Upper lobe of left lung (tissue), 6 donors: Measurements from ENCODE around the gene AACS. TPM values are rescaled to one million over a fixed set of nuclear protein-coding genes. Genes with fewer than 3 reads are reported as not detected.

Experiments used
- ATAC-seq, 2 donors: fragments of 200-7000 bp; cut with Tn5 transposase; one replicate each; pipeline ENCODE4 v1.9.1; 2022; ENCODE audit warnings: mild to moderate bottlenecking in 2 of 2, moderate library complexity in 2 of 2; ENCODE audit not compliant: low FRiP score in 2 of 2
- DNase-seq, 2 donors: peaks; one replicate each; pipeline ENCODE4 v3.0.0-alpha.2; 2019 to 2020
- H3K27ac ChIP-seq, 4 donors: fragments of 200-600 bp; sonication (generic); one replicate each; pipeline ENCODE4 v1.5.1; 2016 to 2019
- H3K27me3 ChIP-seq, 4 donors: fragments of 200-600 bp; sonication (generic); one replicate each; pipeline ENCODE4 v1.5.1; 2017 to 2019
- H3K36me3 ChIP-seq, 4 donors: fragments of 200-600 bp; sonication (generic); one replicate each; pipeline ENCODE4 v1.5.1; 2016 to 2019
- H3K4me1 ChIP-seq, 4 donors: fragments of 200-600 bp; sonication (generic); one replicate each; pipeline ENCODE4 v1.5.1; 2018 to 2019
- H3K4me3 ChIP-seq, 4 donors: fragments of 200-600 bp; sonication (generic); one replicate each; pipeline ENCODE4 v1.5.1; 2017 to 2019; ENCODE audit warnings: mild to moderate bottlenecking in 2 of 4, moderate library complexity in 1 of 4
- H3K9me3 ChIP-seq, 4 donors: fragments of 200-600 bp; sonication (generic); one replicate each; pipeline ENCODE4 v1.5.1; 2018 to 2019
- EP300 ChIP-seq, 4 donors: sonication (generic); formaldehyde crosslinking; IDR thresholded peaks; one replicate each; pipeline ENCODE4 v1.5.1; 2017; ENCODE audit warnings: antibody characterized with exemption in 4 of 4, control low read depth in 2 of 4
- POLR2A ChIP-seq, 4 donors: fragments of 450-650 bp; IDR thresholded peaks; one replicate each; pipeline ENCODE4 v1.5.1; 2016 to 2017; ENCODE audit warnings: antibody characterized with exemption in 4 of 4, mild to moderate bottlenecking in 2 of 4
- POLR2AphosphoS5 ChIP-seq, 2 donors: sonication (generic); formaldehyde crosslinking; IDR thresholded peaks; one replicate each; pipeline ENCODE4 v1.5.1; 2017; ENCODE audit warnings: antibody characterized with exemption in 2 of 2
- WGBS, 2 donors: methylation state at CpG; one replicate each; pipeline ENCODE4 v1.1.5; 2017 to 2018; 5-methylcytosine and 5-hydroxymethylcytosine counted together
- total RNA-seq, 6 donors: library from RNA; depleted of rRNA in 4 of 6; stranded (reverse); fragments of >200 nt in 4 of 6; gene quantifications; one replicate each; pipeline versions ENCODE4 v1.1.0 to v1.2.1, GENCODE V29; 2016 to 2021
- TF ChIP-seq, protein P1 (sequence below), 6 experiments: fragments of 450-650 bp in 4 of 6; fragments of 200-600 bp in 2 of 6; sonication (generic) in 2 of 6; IDR thresholded peaks; one replicate each; pipeline ENCODE4 v1.5.1; 2016 to 2019; ENCODE audit warnings: antibody characterized with exemption in 6 of 6
- donor health status: DM: no; HTN: no; CAD: no; lungs with moderate emphysema.
- donor health status: DM: no; HTN: yes; CAD: no; lungs with severe emphysema.

Gene AACS
- total RNA-seq, 6 donors from 2014 or later: 14.7 to 28.6 (median 25.5) TPM

DNA sequence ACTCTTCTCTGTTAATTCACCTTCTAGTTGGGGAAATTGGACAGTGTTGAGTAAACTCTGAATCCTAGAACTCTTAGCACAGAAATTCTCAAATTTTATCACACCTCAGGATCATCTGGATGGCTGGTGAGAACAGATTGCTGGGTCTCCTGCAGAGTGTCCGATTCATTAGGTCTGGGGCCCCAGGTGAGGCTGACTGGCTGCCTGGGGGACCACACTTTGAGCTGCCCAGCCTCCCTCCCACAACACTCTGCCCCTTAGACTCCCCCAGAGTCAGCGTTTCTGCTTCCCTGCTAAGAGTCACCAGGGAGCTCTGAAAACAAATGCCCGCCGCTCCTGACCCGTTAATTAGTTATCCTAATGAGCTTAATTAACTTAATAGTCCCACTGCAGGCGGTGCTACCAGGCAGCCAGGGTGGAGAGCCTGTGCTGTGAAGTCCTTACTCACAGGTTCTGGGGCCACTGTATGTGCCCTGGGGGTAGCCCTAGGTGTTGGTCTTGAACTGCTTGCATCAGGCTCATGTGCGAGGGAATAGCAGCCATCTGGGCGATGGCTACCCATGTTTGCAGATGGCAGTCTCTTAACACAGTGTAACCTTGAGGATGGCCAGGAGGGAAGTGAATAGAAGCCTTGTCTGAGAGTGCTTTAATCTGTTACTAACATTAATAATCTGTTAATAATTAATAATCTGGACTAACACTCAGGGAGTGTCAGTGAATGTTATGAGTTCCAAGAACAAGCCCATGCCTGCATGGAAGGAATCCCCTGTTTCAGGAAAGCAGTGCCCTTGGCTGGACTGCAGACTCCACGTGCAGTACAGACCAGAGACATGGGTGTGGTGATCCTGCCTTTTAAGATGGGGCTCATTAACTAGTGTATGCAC is 35.6 kb downstream of the AACS start:
- Histone ChIP-seq H3K36me3 (peaks cover 4 to 25% (median 18%) of the 10 kb centered on the region in 4 donors), H3K27ac (no peak overlapping the region), H3K4me3 (no peak overlapping the region), H3K9me3 (no peaks in the 10 kb centered on the region), H3K27me3 (no peaks in the 10 kb centered on the region), H3K4me1 (peaks cover 0 to 7% (median 0%) of the 10 kb centered on the region in 4 donors)
- TF ChIP-seq EP300 (IDR thresholded peaks at IDR 0.05) (no peak), POLR2A (IDR thresholded peaks at IDR 0.05) (no peak), POLR2AphosphoS5 (IDR thresholded peaks at IDR 0.05) (no peak)
- TF ChIP-seq, protein P1, sequence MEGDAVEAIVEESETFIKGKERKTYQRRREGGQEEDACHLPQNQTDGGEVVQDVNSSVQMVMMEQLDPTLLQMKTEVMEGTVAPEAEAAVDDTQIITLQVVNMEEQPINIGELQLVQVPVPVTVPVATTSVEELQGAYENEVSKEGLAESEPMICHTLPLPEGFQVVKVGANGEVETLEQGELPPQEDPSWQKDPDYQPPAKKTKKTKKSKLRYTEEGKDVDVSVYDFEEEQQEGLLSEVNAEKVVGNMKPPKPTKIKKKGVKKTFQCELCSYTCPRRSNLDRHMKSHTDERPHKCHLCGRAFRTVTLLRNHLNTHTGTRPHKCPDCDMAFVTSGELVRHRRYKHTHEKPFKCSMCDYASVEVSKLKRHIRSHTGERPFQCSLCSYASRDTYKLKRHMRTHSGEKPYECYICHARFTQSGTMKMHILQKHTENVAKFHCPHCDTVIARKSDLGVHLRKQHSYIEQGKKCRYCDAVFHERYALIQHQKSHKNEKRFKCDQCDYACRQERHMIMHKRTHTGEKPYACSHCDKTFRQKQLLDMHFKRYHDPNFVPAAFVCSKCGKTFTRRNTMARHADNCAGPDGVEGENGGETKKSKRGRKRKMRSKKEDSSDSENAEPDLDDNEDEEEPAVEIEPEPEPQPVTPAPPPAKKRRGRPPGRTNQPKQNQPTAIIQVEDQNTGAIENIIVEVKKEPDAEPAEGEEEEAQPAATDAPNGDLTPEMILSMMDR (IDR thresholded peaks at IDR 0.05): no peak
- DNase-seq (no peak), ATAC-seq (no peak)
- WGBS, 2 donors: 77 to 87% methylated on average over 8 to 9 of the region's 9 CpGs

- Histone ChIP-seq H3K27me3 (no peaks in the 10 kb centered on the region), H3K9me3 (no peaks in the 10 kb centered on the region), H3K27ac (no peak overlapping the region), H3K4me3 (no peak overlapping the region), H3K36me3 (peaks cover 4 to 63% (median 36%) of the 10 kb centered on the region in 4 donors), H3K4me1 (no peaks in the 10 kb centered on the region)
- no peak for TF ChIP-seq EP300 (IDR thresholded peaks at IDR 0.05)
- no peak for TF ChIP-seq POLR2A (IDR thresholded peaks at IDR 0.05)
- no peak for TF ChIP-seq POLR2AphosphoS5 (IDR thresholded peaks at IDR 0.05)
- TF ChIP-seq, protein P1 (IDR thresholded peaks at IDR 0.05): no peak
- WGBS, 2 donors: 91 to 95% methylated on average over 4 to 9 of the region's 10 CpGs
- ATAC-seq (no peak), DNase-seq (no peak)
Observed at GRCh38 chr12:125104982-125105381, 39.7 kb downstream of the AACS start.

DNA sequence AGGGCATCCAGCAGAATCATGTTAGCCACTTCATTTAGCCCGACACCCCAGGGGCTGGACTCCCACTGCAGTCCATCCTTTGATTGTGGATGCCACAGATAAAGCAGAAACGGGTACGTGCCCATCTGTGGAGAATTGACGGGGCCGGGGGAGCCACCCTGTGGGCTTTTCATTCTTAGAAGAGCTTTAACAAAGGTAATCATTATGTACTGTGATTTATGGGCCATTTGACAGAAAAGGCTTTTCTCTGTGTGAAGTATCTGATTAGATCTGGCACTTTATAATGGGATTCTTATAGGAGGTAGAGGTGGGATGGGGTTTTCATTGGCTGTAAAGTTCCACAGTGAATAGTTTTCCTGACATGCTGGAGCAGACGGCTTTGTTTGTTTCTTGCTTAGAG is 40.4 kb downstream of the AACS start:
- DNase-seq (no peak), ATAC-seq (no peak)
- Histone ChIP-seq H3K27me3 (no peaks in the 10 kb centered on the region), H3K9me3 (no peaks in the 10 kb centered on the region), H3K36me3 (peaks cover 4 to 66% (median 36%) of the 10 kb centered on the region in 4 donors), H3K4me1 (no peaks in the 10 kb centered on the region), H3K27ac (no peak overlapping the region), H3K4me3 (no peak overlapping the region)
- TF ChIP-seq POLR2AphosphoS5 (IDR thresholded peaks at IDR 0.05) (no peak), POLR2A (IDR thresholded peaks at IDR 0.05) (no peak), EP300 (IDR thresholded peaks at IDR 0.05) (no peak)
- TF ChIP-seq, protein P1 (IDR thresholded peaks at IDR 0.05): no peak
- 82 to 89% methylated on average over 6 of the region's 6 CpGs for WGBS, 2 donors

- TF ChIP-seq EP300 (IDR thresholded peaks at IDR 0.05): no peak
- TF ChIP-seq, protein P1 (IDR thresholded peaks at IDR 0.05): no peak
- no peak for TF ChIP-seq POLR2AphosphoS5 (IDR thresholded peaks at IDR 0.05)
- TF ChIP-seq POLR2A (IDR thresholded peaks at IDR 0.05): no peak
- Histone ChIP-seq H3K9me3 (no peaks in the 10 kb centered on the region), H3K27me3 (no peaks in the 10 kb centered on the region), H3K27ac (no peak overlapping the region), H3K36me3 (peaks cover 0 to 60% (median 32%) of the 10 kb centered on the region in 4 donors), H3K4me1 (no peaks in the 10 kb centered on the region), H3K4me3 (no peak overlapping the region)
- 87 to 89% methylated on average over 14 of the region's 14 CpGs for WGBS, 2 donors
- DNase-seq (no peak), ATAC-seq (no peak)
Observed at GRCh38 chr12:125110641-125111360, 45.6 kb downstream of the AACS start.
